HepG2 (cell line): Measurements from ENCODE around the gene ARMH4. TPM values are rescaled to one million over a fixed set of nuclear protein-coding genes. Genes with fewer than 3 reads are reported as not detected.

Experiments used
- DNMT1 ChIP-seq: sonication (generic); formaldehyde crosslinking; IDR thresholded peaks from 2 replicates; pipeline ENCODE4 v1.5.1; 2020; ENCODE audit warnings: mild to moderate bottlenecking, missing genetic modification reagents
- ERF ChIP-seq: IDR thresholded peaks from 2 replicates; pipeline ENCODE4 v1.6.1; 2018; ENCODE audit warnings: missing biosample characterization, missing genetic modification reagents
- FOSL2 ChIP-seq: sonication (generic); formaldehyde crosslinking; IDR thresholded peaks from 2 replicates; pipeline ENCODE4 v1.4.0; 2020; ENCODE audit warnings: missing genetic modification reagents
- MYC ChIP-seq: sonication (generic); formaldehyde crosslinking; IDR thresholded peaks from 2 replicates; pipeline ENCODE4 v1.9.0; 2021; ENCODE audit warnings: missing genetic modification reagents, borderline replicate concordance
- NKX3-1 ChIP-seq: sonication (generic); formaldehyde crosslinking; IDR thresholded peaks from 2 replicates; pipeline ENCODE4 v1.5.0; 2020; ENCODE audit warnings: missing genetic modification reagents
- PAWR ChIP-seq: sonication (generic); formaldehyde crosslinking; IDR thresholded peaks from 2 replicates; pipeline ENCODE4 v1.4.0; 2020; ENCODE audit warnings: missing genetic modification reagents, mild to moderate bottlenecking, borderline replicate concordance
- PCBP2 ChIP-seq: fragments of 200-400 bp; formaldehyde crosslinking; optimal IDR thresholded peaks from 2 replicates; pipeline ENCODE3; 2018; ENCODE audit warnings: low read length, low read depth; ENCODE audit not compliant: poor library complexity, severe bottlenecking
- SPEN ChIP-seq: sonication (generic); formaldehyde crosslinking; IDR thresholded peaks from 2 replicates; pipeline ENCODE4 v1.5.1; 2020; ENCODE audit warnings: low read depth, mild to moderate bottlenecking, missing genetic modification reagents
- U2AF2 ChIP-seq: fragments of 200-400 bp; formaldehyde crosslinking; IDR thresholded peaks from 2 replicates; pipeline ENCODE4 v1.6.1; 2017; ENCODE audit warnings: low read depth, mild to moderate bottlenecking, low read length
- ZBTB42 ChIP-seq: sonication (generic); formaldehyde crosslinking; IDR thresholded peaks from 2 replicates; pipeline ENCODE4 v1.5.0; 2020; ENCODE audit warnings: mild to moderate bottlenecking, missing genetic modification reagents
- ZIK1 ChIP-seq: sonication (generic); formaldehyde crosslinking; IDR thresholded peaks from 2 replicates; pipeline ENCODE4 v1.5.0; 2020; ENCODE audit warnings: mild to moderate bottlenecking, low read depth, missing genetic modification reagents, borderline replicate concordance
- ZNF143 ChIP-seq: sonication (generic); formaldehyde crosslinking; IDR thresholded peaks from 2 replicates; pipeline ENCODE4 v1.4.0; 2020; ENCODE audit warnings: missing genetic modification reagents
- ZNF589 ChIP-seq: sonication (generic); formaldehyde crosslinking; conservative IDR thresholded peaks from 2 replicates; pipeline ENCODE4 v1.8.0; 2022; ENCODE audit warnings: mild to moderate bottlenecking, moderate library complexity, missing genetic modification reagents
- ZNF7 ChIP-seq: IDR thresholded peaks from 2 replicates; pipeline ENCODE4 v1.6.1; 2016; ENCODE audit warnings: missing biosample characterization, missing genetic modification reagents
- ZNF724P ChIP-seq: sonication (generic); formaldehyde crosslinking; IDR thresholded peaks from 2 replicates; pipeline ENCODE4 v1.8.0; 2022; ENCODE audit warnings: missing genetic modification reagents, borderline replicate concordance
- polyA plus RNA-seq, 8 experiments: library from polyadenylated mRNA; depleted of rRNA in 3 of 8; stranded (reverse) in 7 of 8; unstranded in 1 of 8; fragments of >200 nt; fragmentation: Illumina TruSeq in 4 of 8; extraction: Trizol in 4 of 8; gene quantifications; 2 replicates each; pipeline versions ENCODE4 v1.2.1 to v1.2.3, GENCODE V29; 2011 to 2016; ENCODE audit warnings: low read depth in 4 of 8, missing spikeins in 1 of 8, mixed read lengths in 1 of 8; ENCODE audit not compliant: insufficient read depth in 1 of 8
- total RNA-seq, 5 experiments: library from RNA; depleted of rRNA; stranded (reverse); fragments of >200 nt; fragmentation: Illumina TruSeq; extraction: Trizol; gene quantifications; 2 replicates each; pipeline ENCODE4 v1.2.3, GENCODE V29; 2016; ENCODE audit warnings: low read depth in 1 of 5
- TF ChIP-seq, protein P1 (sequence below): sonication (generic); formaldehyde crosslinking; IDR thresholded peaks from 2 replicates; pipeline ENCODE4 v1.5.0; 2020; ENCODE audit warnings: mild to moderate bottlenecking, missing genetic modification reagents
- TF ChIP-seq, protein P2 (sequence below): sonication (generic); IDR thresholded peaks from 2 replicates; pipeline ENCODE4 v1.6.1; 2016; ENCODE audit warnings: low read depth, borderline replicate concordance
- TF ChIP-seq, protein P3 (sequence below): sonication (generic); formaldehyde crosslinking; IDR thresholded peaks from 2 replicates; pipeline ENCODE4 v1.4.0; 2020; ENCODE audit warnings: mild to moderate bottlenecking, missing genetic modification reagents, borderline replicate concordance
- TF ChIP-seq, protein P4 (sequence below): sonication (generic); formaldehyde crosslinking; conservative IDR thresholded peaks from 2 replicates; pipeline ENCODE4 v1.8.0; 2022; ENCODE audit warnings: mild to moderate bottlenecking, moderate library complexity, missing genetic modification reagents
- TF ChIP-seq, protein P5 (sequence below): IDR thresholded peaks from 2 replicates; pipeline ENCODE4 v1.6.1; 2016; ENCODE audit warnings: missing biosample characterization, missing genetic modification reagents, low read depth
- TF ChIP-seq, protein P6 (sequence below): sonication (generic); formaldehyde crosslinking; IDR thresholded peaks from 2 replicates; pipeline ENCODE4 v1.4.0; 2020; ENCODE audit warnings: mild to moderate bottlenecking, missing genetic modification reagents

The ARMH4 gene
- total and polyA plus RNA-seq, 2 of the 13 experiments (the other 11 are each of a cell fraction or from before 2014, with no cell fraction given): 0.02 to 0.18 TPM

DNA sequence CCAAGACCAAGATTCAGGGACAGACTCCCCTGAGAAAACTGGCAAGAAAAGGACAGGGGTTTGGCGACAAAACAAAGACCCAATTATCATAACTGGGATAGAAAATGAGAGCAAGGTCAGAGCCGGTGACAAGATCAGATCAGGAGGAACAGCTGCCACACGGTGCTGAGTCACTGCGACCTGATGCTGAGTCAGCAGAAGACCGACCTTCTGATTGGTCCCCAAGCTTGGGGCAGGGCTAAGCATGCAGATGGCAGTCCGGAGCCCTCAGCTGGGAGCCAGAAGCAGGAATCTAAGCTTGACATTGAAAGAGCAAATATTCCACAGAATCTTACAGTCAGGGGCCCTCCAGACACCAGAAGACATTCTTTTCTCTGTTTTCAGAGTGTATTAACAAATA is 19.1 kb upstream of the ARMH4 start (continued):
- TF ChIP-seq, protein P1, sequence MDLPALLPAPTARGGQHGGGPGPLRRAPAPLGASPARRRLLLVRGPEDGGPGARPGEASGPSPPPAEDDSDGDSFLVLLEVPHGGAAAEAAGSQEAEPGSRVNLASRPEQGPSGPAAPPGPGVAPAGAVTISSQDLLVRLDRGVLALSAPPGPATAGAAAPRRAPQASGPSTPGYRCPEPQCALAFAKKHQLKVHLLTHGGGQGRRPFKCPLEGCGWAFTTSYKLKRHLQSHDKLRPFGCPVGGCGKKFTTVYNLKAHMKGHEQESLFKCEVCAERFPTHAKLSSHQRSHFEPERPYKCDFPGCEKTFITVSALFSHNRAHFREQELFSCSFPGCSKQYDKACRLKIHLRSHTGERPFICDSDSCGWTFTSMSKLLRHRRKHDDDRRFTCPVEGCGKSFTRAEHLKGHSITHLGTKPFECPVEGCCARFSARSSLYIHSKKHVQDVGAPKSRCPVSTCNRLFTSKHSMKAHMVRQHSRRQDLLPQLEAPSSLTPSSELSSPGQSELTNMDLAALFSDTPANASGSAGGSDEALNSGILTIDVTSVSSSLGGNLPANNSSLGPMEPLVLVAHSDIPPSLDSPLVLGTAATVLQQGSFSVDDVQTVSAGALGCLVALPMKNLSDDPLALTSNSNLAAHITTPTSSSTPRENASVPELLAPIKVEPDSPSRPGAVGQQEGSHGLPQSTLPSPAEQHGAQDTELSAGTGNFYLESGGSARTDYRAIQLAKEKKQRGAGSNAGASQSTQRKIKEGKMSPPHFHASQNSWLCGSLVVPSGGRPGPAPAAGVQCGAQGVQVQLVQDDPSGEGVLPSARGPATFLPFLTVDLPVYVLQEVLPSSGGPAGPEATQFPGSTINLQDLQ (CRISPR knock-in tag): no peak
- TF ChIP-seq DNMT1 (CRISPR knock-in tag) (no peak), FOSL2 (CRISPR knock-in tag) (peak; percentile 89), PCBP2 (no peak), ZNF724P (CRISPR knock-in tag) (no peak), ZNF143 (CRISPR knock-in tag) (no peak), ZBTB42 (CRISPR knock-in tag) (no peak), ZNF589 (no peak), U2AF2 (no peak), ZIK1 (CRISPR knock-in tag) (no peak), MYC (CRISPR knock-in tag) (no peak), ZNF7 (CRISPR knock-in tag) (no peak), PAWR (no peak), ERF (CRISPR knock-in tag) (peak; percentile 32; the same call in 1 of the 2 replicates), NKX3-1 (CRISPR knock-in tag) (no peak), SPEN (CRISPR knock-in tag) (no peak)
- TF ChIP-seq, protein P2, sequence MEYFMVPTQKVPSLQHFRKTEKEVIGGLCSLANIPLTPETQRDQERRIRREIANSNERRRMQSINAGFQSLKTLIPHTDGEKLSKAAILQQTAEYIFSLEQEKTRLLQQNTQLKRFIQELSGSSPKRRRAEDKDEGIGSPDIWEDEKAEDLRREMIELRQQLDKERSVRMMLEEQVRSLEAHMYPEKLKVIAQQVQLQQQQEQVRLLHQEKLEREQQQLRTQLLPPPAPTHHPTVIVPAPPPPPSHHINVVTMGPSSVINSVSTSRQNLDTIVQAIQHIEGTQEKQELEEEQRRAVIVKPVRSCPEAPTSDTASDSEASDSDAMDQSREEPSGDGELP: peak; percentile 90
- TF ChIP-seq, protein P3, sequence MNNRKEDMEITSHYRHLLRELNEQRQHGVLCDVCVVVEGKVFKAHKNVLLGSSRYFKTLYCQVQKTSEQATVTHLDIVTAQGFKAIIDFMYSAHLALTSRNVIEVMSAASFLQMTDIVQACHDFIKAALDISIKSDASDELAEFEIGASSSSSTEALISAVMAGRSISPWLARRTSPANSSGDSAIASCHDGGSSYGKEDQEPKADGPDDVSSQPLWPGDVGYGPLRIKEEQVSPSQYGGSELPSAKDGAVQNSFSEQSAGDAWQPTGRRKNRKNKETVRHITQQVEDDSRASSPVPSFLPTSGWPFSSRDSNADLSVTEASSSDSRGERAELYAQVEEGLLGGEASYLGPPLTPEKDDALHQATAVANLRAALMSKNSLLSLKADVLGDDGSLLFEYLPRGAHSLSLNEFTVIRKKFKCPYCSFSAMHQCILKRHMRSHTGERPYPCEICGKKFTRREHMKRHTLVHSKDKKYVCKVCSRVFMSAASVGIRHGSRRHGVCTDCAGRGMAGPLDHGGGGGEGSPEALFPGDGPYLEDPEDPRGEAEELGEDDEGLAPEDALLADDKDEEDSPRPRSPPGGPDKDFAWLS (CRISPR knock-in tag): no peak
- TF ChIP-seq, protein P4, sequence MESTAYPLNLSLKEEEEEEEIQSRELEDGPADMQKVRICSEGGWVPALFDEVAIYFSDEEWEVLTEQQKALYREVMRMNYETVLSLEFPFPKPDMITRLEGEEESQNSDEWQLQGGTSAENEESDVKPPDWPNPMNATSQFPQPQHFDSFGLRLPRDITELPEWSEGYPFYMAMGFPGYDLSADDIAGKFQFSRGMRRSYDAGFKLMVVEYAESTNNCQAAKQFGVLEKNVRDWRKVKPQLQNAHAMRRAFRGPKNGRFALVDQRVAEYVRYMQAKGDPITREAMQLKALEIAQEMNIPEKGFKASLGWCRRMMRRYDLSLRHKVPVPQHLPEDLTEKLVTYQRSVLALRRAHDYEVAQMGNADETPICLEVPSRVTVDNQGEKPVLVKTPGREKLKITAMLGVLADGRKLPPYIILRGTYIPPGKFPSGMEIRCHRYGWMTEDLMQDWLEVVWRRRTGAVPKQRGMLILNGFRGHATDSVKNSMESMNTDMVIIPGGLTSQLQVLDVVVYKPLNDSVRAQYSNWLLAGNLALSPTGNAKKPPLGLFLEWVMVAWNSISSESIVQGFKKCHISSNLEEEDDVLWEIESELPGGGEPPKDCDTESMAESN (CRISPR knock-in tag): no peak
- TF ChIP-seq, protein P5, sequence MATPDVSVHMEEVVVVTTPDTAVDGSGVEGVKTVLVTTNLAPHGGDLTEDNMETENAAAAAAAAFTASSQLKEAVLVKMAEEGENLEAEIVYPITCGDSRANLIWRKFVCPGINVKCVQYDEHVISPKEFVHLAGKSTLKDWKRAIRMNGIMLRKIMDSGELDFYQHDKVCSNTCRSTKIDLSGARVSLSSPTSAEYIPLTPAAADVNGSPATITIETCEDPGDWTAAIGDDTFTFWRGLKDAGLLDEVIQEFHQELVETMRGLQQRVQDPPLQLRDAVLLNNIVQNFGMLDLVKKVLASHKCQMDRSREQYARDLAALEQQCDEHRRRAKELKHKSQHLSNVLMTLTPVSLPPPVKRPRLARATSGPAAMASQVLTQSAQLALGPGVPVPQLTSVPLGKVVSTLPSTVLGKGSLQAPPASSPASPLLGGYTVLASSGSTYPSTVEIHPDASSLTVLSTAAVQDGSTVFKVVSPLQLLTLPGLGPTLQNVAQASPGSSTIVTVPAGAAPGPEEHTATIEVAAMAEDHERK (CRISPR knock-in tag): no peak
- TF ChIP-seq, protein P6, sequence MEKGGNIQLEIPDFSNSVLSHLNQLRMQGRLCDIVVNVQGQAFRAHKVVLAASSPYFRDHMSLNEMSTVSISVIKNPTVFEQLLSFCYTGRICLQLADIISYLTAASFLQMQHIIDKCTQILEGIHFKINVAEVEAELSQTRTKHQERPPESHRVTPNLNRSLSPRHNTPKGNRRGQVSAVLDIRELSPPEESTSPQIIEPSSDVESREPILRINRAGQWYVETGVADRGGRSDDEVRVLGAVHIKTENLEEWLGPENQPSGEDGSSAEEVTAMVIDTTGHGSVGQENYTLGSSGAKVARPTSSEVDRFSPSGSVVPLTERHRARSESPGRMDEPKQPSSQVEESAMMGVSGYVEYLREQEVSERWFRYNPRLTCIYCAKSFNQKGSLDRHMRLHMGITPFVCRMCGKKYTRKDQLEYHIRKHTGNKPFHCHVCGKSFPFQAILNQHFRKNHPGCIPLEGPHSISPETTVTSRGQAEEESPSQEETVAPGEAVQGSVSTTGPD (CRISPR knock-in tag): no peak
